Placental epithelial cell (primary cell): Measurements from ENCODE around the gene IL11. TPM values are rescaled to one million over a fixed set of nuclear protein-coding genes. Genes with fewer than 3 reads are reported as not detected.

Experiments
- total RNA-seq: library from RNA; depleted of rRNA; stranded (reverse); fragments of >200 nt; gene quantifications from 2 replicates; pipeline ENCODE4 v1.2.3, GENCODE V29; 2012

The IL11 gene
- 5.1 and 7.7 TPM in 2 replicates for total RNA-seq

DNA sequence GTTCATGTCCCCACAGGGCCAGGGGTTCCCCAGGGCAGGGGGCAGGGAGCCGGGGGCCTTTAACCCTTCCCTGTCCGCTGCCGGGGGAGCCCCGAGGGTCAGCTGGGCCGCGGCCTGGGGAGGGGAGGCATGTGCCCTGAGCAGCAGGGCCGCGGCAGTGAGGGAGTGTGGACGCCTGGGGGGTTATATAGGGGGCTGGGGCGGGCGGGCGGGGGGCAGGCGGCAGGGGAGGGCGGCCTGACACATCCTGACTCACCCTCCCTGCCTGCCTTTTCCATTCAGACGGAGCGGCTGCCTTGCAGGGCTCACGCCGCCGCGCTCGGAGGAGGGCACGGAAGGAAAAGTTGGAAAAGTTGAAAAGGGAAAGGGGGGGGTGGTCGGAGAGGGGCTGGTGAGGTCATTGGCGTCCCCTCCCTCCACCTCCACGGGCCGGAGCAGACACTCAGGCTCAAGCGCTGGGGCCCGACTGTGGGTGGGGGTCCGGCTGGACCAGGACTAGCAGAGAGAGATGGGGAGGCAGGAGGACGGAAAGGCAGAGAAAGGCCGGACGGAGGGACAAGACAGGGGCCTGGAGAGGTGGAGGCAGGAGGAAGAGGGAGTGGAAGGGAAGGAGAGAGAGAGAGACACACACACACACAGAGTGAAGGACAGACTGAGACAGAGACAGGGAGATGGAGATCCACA, at the start of gene IL11:
Gene IL11, minus strand, starts transcription at position 159 of the 684 bp plus-strand sequence. Its CDS starts 153 bp downstream, at position 6.

DNA sequence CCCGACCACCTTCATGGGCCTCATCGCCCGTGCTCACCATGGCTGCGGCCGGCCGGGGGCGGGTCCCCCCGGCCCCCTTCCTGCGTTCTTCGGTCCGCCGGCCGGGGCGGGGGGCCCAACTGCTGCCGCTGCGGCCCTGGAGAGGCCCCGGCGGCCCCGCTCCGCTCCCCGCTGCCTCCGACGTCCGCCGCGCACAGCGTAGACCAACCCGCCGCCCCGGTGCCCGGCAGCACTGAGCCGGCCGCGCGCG, 37.2 kb upstream of the IL11 start, which contains the start of gene UBE2S:
Gene UBE2S, minus strand, starts transcription at position 239 of the 250 bp plus-strand sequence. Its CDS starts 199 bp downstream, at position 40.

DNA sequence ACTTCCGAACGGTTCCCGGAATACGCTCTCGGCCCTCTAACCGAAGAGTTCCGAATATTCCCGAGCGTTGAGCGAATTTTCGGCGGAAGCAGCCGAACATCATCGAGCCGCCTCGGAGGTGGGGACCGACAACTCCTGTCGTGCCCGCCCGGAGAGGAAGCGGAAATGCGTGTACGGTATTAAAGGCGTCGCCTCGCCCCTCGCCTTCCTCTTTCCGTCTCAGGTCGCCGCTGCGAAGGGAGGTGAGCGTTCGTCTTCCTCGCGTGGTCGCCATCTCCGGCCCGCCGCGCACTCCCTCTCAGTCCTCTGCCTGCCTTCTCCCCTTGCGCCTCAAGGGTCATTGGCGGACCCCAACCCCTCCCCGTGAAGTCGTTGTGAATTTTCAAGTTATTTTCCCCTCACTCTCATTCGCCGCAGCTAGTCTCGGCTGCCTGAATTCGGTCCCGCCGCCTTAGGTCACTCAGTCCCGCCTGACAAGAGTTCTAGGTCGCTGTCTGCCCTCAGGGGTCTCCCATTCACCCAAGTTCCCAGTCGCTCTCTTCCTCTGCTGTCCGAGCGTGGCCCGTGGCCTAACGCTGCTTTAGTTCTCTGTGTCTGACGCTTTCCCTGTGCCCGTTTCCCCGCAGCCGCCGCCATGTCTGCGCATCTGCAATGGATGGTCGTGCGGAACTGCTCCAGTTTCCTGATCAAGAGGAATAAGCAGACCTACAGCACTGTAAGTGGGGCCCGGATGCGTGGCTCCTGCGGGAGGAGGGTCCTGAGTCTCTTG, 15.6 kb upstream of the IL11 start, which contains the start of gene RPL28:
Gene RPL28, plus strand, starts transcription at position 209 of the 769 bp plus-strand sequence. Its CDS starts 426 bp downstream, at position 635.

DNA sequence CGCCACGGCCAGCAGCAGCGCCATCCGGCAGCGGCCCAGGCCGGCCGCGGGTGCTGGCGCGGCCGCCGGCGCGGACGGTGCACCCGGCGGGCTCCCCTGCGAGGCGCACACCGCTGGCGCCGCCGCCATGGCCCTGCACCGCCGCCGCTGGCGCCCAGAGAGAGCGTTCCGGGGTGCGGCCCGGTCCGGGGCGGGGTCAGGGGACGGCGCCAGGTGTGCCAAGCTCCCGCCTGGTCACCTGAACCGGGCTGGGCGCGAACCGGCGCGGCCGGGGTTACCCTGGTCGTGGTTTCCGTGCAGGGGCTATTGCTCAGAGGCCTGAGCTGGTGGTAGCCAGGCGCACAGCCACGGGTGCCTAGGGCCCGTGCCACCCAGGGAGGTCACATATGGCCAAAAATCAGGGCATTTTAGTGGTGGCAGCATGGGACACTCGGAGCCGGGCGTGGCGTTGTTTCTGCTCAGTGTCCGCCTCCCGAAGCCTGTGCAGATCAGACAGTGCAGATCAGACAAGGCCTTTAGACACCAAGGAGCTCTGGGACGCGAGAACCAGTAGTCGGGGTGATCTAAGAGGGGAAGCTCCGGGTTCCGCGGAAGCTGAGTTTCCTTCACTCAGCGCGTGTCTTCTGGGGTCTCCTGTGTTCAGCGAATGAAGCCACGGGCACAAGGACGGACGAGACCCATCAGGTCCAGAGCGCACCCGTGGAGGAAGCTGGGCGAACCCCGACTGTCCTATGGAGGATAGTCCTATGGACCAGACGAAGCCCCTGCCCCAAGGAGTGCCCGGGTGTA, 14.1 kb upstream of the IL11 start, which contains the start of gene TMEM238:
Gene TMEM238, minus strand, starts transcription at position 162 of the 789 bp plus-strand sequence. Its CDS starts 33 bp downstream, at position 129.

DNA sequence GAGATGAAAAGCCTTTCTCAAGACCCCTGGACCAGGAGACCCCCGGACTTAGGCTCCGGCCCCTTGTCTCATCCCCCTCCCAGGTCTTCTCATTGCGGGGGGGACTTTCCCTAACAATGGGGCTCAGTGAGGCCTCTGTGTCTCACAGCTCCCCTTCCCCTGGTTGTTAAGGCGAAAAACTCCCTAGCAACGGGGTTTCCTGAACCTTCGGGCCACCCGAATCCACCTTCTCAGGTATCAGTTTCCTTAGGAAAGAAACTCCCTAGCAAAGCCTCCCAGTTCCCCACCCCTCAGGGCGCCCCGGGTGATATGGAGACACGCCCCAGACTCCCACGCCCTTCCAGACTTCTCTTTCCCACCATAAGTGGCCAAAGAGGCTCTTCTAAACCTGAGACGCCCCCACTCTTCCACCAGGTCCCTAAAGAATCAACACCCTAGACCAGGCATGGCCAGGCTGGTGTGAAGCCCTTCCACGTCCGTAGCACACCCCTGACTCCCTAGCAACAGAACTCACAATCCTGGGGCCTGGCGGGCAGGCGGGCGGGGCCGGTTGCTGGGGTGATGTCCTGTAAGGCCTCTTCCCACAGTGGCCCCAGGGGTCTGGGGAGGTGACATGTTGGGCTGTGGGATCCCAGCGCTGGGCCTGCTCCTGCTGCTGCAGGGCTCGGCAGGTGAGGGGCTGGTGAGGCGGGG, 6.1 kb upstream of the IL11 start, which contains the start of gene TMEM190:
Gene TMEM190, plus strand, starts transcription at position 586 of the 693 bp plus-strand sequence. Its CDS starts 28 bp downstream, at position 614.

DNA sequence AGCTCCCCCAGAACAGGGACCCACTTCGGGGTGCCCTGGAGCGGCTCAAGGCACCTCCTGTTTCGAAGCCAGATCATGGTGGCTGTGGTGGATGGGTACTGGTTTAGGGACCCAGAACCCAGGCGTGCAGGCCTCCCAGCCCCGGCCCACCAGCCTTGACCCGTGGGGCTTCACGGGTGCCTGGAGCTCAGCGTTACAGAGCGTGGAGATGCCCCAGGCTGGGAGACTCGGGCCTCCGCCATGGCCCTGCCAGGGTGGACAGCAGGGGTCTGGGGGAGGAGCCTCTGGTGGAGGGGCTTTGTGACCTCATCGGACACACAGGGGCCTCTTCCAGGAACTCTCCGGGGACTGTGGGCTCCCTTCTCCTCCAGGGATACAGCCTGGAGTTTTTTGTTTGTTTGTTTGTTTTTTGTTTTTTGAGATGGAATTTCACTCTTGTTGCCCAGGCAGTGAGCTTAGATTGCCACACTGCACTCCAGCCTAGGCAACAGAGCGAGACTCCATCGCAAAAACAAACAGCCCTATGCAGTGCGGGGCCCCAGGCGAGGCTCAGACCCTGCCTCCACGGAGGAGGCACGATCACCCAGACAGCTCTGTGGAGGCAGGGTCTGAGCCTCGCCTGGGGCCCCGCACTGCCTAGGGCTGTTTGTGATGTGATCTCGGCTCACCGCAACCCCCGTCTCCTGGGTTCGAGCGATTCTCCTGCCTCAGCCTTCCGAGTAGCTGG, 7.1 kb downstream of the IL11 start, which contains the start of gene GARIN5B:
Gene GARIN5B, minus strand, starts transcription at position 271 of the 727 bp plus-strand sequence. Its CDS starts 194 bp downstream, at position 77.

DNA sequence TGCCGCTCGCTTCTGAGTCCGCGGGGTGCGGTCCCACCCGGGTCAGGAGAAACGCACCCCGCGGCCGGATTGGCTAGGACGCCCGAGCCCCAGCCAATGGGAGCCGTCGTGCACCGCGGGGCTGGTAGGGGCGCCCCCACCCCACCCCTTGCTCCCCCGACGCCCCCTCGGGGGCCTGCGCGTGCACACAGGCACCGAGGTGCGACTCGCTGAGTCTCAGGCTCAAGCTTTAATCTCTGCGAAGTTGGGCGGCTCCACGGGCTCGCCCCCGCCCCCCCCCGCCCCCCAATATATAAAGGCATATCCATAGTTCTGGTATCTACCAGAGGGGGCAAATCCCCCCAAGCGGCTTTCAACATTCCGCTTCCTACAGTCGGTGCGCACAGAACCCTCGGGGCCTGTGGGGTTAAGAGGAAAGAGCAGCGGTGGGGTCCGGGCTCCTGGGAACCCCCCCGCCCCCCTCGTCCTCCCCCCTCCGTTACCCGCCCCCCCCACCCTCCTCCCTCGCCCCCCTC, 15.5 kb downstream of the IL11 start, which contains the start of gene COX6B2:
Gene COX6B2, minus strand, starts transcription at position 22 of the 515 bp plus-strand sequence. CDS start 198 bp downstream, outside the sequence.

DNA sequence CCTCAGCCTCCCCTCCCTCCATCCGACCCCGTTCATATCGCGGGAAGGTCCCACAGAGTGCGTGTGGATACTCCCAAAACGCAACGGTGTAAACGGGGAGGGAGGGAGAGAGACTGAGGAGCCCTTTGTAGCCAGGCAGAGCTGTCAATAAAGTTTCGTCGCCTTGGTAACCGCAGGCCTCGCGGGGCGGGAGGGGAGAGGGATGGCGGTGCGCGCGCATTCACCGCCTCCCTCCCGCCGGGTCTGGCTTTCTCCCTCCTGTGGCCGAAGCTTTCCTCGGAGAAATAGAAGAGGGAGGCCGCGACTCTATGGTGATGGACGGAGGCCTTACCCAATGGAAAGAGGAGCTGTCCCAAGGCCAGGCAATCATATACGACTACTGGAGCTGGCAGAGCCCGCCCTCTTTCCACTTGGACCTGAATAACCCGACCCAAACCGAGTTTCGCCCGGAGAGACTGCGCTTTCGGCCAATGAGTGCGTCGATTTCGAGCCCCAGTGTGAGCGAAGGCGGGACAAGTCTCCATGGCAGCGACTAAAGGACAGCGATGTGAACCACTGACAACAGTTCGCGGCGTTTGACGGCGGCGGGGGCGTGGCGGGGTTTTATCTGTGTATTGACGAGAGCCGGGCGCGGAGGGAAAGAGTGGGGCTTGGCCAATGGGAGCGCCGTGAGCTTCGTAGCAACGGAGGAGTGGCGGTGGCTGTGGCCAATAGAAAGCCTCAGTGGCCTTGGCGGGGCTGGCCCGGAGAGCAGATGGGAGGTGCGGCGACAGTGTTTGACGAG, 31.0 kb downstream of the IL11 start, which contains the start of gene KMT5C:
Gene KMT5C, plus strand, starts transcription at position 772 of the 784 bp plus-strand sequence. CDS start 2,061 bp downstream, outside the sequence.

DNA sequence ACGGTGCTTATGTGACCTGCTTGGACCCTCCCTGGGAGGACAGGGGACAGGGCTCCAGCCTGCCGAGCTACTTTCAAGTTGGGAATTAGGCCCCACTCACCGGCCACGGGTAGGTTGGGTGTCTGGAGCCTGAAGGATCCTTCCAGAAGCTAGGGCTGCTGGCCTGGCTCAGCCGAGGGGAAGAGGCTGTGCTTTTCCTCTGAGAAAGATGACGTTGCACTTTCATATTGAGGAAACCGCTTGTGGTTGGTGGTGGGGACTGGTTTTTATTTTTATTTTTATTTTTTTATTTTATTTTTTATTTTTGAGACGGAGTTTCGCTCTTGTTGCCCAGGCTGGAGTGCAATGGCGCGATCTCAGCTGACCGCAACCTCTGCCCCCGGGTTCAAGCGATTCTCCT, 45.1 kb downstream of the IL11 start, which contains the start of gene TMEM150B:
Gene TMEM150B, minus strand, starts transcription at position 170 of the 400 bp plus-strand sequence. CDS start 4,305 bp downstream, outside the sequence.

Other genes with a start within 250 kb of the IL11 start
- 28.4 and 80.9 TPM in 2 replicates for gene TNNT1, start 221.3 kb downstream of the IL11 start, total RNA-seq
- 0.43 TPM in 1 of 2 replicates, not detected in the other for gene TNNI3, start 212.7 kb downstream of the IL11 start, total RNA-seq
- gene DNAAF3, start 203.8 kb downstream of the IL11 start, total RNA-seq: 0.76 TPM in 1 of 2 replicates, not detected in the other
- gene SYT5, start 190.2 kb downstream of the IL11 start, total RNA-seq: not detected in 2 replicates
- under 0.01 and 0.22 TPM in 2 replicates for gene PTPRH, start 161.0 kb downstream of the IL11 start, total RNA-seq
- gene TMEM86B, start 141.7 kb downstream of the IL11 start, total RNA-seq: 3.9 TPM in 2 replicates
- gene PPP6R1, start 111.4 kb downstream of the IL11 start, total RNA-seq: 32.2 and 54.1 TPM in 2 replicates
- 20.4 and 64.0 TPM in 2 replicates for gene HSPBP1, start 90.4 kb downstream of the IL11 start, total RNA-seq
- gene BRSK1, start 86.5 kb downstream of the IL11 start, total RNA-seq: 0.79 and 2.2 TPM in 2 replicates
- not detected in 2 replicates for gene TMEM150B, start 45.1 kb downstream of the IL11 start, total RNA-seq
- gene KMT5C, start 30.6 kb downstream of the IL11 start, total RNA-seq: 10.5 and 24.3 TPM in 2 replicates
- 0.11 and 0.79 TPM in 2 replicates for gene COX6B2, start 15.7 kb downstream of the IL11 start, total RNA-seq
- gene GARIN5B, start 7.2 kb downstream of the IL11 start, total RNA-seq: 0.39 TPM in 1 of 2 replicates, not detected in the other
- 2.0 TPM in 1 of 2 replicates, not detected in the other for gene TMEM190, start 6.4 kb upstream of the IL11 start, total RNA-seq
- gene TMEM238, start 13.8 kb upstream of the IL11 start, total RNA-seq: 0.39 and 3.7 TPM in 2 replicates
- gene RPL28, start 15.5 kb upstream of the IL11 start, total RNA-seq: 362 and 492 TPM in 2 replicates
- gene UBE2S, start 37.3 kb upstream of the IL11 start, total RNA-seq: 30.2 and 81.9 TPM in 2 replicates
- gene SHISA7, start 72.8 kb upstream of the IL11 start, total RNA-seq: not detected in 2 replicates
- gene ISOC2, start 91.2 kb upstream of the IL11 start, total RNA-seq: 63.6 and 80.4 TPM in 2 replicates
- gene C19orf85, start 94.3 kb upstream of the IL11 start, total RNA-seq: not detected in 2 replicates
- gene ZNF628, start 106.2 kb upstream of the IL11 start, total RNA-seq: 2.0 and 2.8 TPM in 2 replicates
- gene NAT14, start 114.7 kb upstream of the IL11 start, total RNA-seq: 7.7 and 10.6 TPM in 2 replicates
- 0.22 and 1.2 TPM in 2 replicates for gene SSC5D, start 118.0 kb upstream of the IL11 start, total RNA-seq
- not detected in 2 replicates for gene SBK2, start 166.7 kb upstream of the IL11 start, total RNA-seq
- not detected in 2 replicates for gene SBK3, start 175.1 kb upstream of the IL11 start, total RNA-seq
- gene ZNF579, start 210.4 kb upstream of the IL11 start, total RNA-seq: 7.1 and 7.6 TPM in 2 replicates
- 5.1 and 8.9 TPM in 2 replicates for gene FIZ1, start 229.1 kb upstream of the IL11 start, total RNA-seq
- gene ZNF524, start 229.8 kb upstream of the IL11 start, total RNA-seq: 7.5 and 14.1 TPM in 2 replicates
- gene ZNF865, start 235.2 kb upstream of the IL11 start, total RNA-seq: 1.8 and 2.0 TPM in 2 replicates